Spinal cord (tissue), 10 donors: ENCODE results near the gene CDC42EP5. TPM values are rescaled to one million over a fixed set of nuclear protein-coding genes. Genes with fewer than 3 reads are reported as not detected.

Source experiments
- DNase-seq, 6 donors: peaks; one replicate each; pipeline versions ENCODE4 v3.0.0 to v3.0.0-alpha.2; 2013 to 2015; ENCODE audit warnings: low spot score in 6 of 6, low read depth in 4 of 6
- H3K27ac ChIP-seq: one replicate; pipeline ENCODE4 v1.5.1; 2013; ENCODE audit warnings: low read depth, low read length, control low read depth
- H3K27me3 ChIP-seq: one replicate; pipeline ENCODE4 v1.6.1; 2013; ENCODE audit warnings: low read length; ENCODE audit not compliant: control insufficient read depth, insufficient read depth
- H3K36me3 ChIP-seq: one replicate; pipeline ENCODE4 v1.6.1; 2013; ENCODE audit warnings: low read length; ENCODE audit not compliant: control insufficient read depth, insufficient read depth
- H3K4me1 ChIP-seq: one replicate; pipeline ENCODE4 v1.6.1; 2013; ENCODE audit warnings: low read length; ENCODE audit not compliant: control insufficient read depth, insufficient read depth
- H3K4me3 ChIP-seq: one replicate; pipeline ENCODE4 v1.5.1; 2013; ENCODE audit warnings: low read depth, low read length, control low read depth
- H3K9me3 ChIP-seq: one replicate; pipeline ENCODE4 v1.6.1; 2013; ENCODE audit warnings: low read length; ENCODE audit not compliant: control insufficient read depth, insufficient read depth
- WGBS: methylation state at CpG from one replicate; pipeline ENCODE4 v1.1.5; 2013; ENCODE audit warnings: missing lambda C conversion rate; ENCODE audit not compliant: insufficient coverage; 5-methylcytosine and 5-hydroxymethylcytosine counted together
- polyA plus RNA-seq, 2 donors: library from polyadenylated mRNA; unstranded; fragments of 120-200 nt; gene quantifications; one replicate each; pipeline ENCODE4 v1.2.1, GENCODE V29; 2013; ENCODE audit not compliant: insufficient read length in 2 of 2
- total RNA-seq, 2 donors: library from RNA; depleted of rRNA in 1 of 2; stranded (reverse); fragments of 120-200 nt in 1 of 2; fragments of >200 nt in 1 of 2; gene quantifications; one replicate each; pipeline versions ENCODE4 v1.2.3 to v1.2.4, GENCODE V29; 2013 to 2014
- donor health status: healthy.

CDC42EP5 gene
- total and polyA plus RNA-seq, 4 donors, result 6.5 to 42.5 (median 17.5) TPM

GRCh38 chr19:54420383-54421168 lies 52.5 kb downstream of the CDC42EP5 start:
- Histone ChIP-seq H3K4me3 (peak overlapping the region; percentile 37), H3K27ac (peak overlapping the region; percentile 87), H3K9me3 (no peaks in the 10 kb centered on the region), H3K4me1 (peaks cover 94% of the 10 kb centered on the region), H3K36me3 (peaks cover 82% of the 10 kb centered on the region), H3K27me3 (no peaks in the 10 kb centered on the region)
- 3% methylated on average over 11 of the region's 37 CpGs for WGBS
- peak in 5 of 6 donors; percentile 82 to 96 (median 88) for DNase-seq

GRCh38 chr19:54420068-54420382 lies 53.1 kb downstream of the CDC42EP5 start:
- Histone ChIP-seq H3K27ac (peak overlapping the region; percentile 87), H3K9me3 (no peaks in the 10 kb centered on the region), H3K36me3 (peaks cover 76% of the 10 kb centered on the region), H3K4me1 (peaks cover 93% of the 10 kb centered on the region), H3K4me3 (peak overlapping the region; percentile 16), H3K27me3 (no peaks in the 10 kb centered on the region)
- DNase-seq, result no peak
- WGBS, result 8% methylated on average over 8 of the region's 10 CpGs

GRCh38 chr19:54418930-54419800 lies 53.9 kb downstream of the CDC42EP5 start:
- no peaks in the 10 kb centered on the region for H3K27me3 ChIP-seq
- WGBS, result 55% methylated on average over 17 of the region's 26 CpGs
- peak overlapping the region; percentile 32 for H3K4me3 ChIP-seq
- peaks cover 86% of the 10 kb centered on the region for H3K4me1 ChIP-seq
- peak overlapping the region; percentile 87 for H3K27ac ChIP-seq
- H3K9me3 ChIP-seq, result no peaks in the 10 kb centered on the region
- peaks cover 68% of the 10 kb centered on the region for H3K36me3 ChIP-seq
- peak in 1 of 6 donors; percentile 18 for DNase-seq

GRCh38 chr19:54418030-54418929 lies 54.8 kb downstream of the CDC42EP5 start:
- Histone ChIP-seq H3K4me1 (peaks cover 79% of the 10 kb centered on the region), H3K27me3 (no peaks in the 10 kb centered on the region), H3K4me3 (peak overlapping the region; percentile 32), H3K27ac (peak overlapping the region; percentile 87), H3K36me3 (peaks cover 59% of the 10 kb centered on the region), H3K9me3 (no peaks in the 10 kb centered on the region)
- WGBS, result 6% methylated on average over 16 of the region's 25 CpGs
- DNase-seq, result peak in 2 of 6 donors; percentile 77 to 78

GRCh38 chr19:54416695-54417491 lies 56.2 kb downstream of the CDC42EP5 start:
- Histone ChIP-seq H3K9me3 (no peaks in the 10 kb centered on the region), H3K4me3 (peak overlapping the region; percentile 83), H3K27ac (peak overlapping the region; percentile 87), H3K4me1 (peaks cover 66% of the 10 kb centered on the region), H3K27me3 (no peaks in the 10 kb centered on the region), H3K36me3 (peaks cover 47% of the 10 kb centered on the region)
- peak in 2 of 6 donors; percentile 18 to 42 for DNase-seq
- 9% methylated on average over 43 of the region's 44 CpGs for WGBS

GRCh38 chr19:54415901-54416673 lies 57.0 kb downstream of the CDC42EP5 start:
- Histone ChIP-seq H3K27me3 (no peaks in the 10 kb centered on the region), H3K27ac (peak overlapping the region; percentile 87)

GRCh38 chr19:54415208-54415900 lies 57.7 kb downstream of the CDC42EP5 start, which contains the start of gene TTYH1:
Gene TTYH1 (plus strand): TSS chr19:54415464. CDS start chr19:54415553, 89 bp downstream.
- Histone ChIP-seq H3K9me3 (no peaks in the 10 kb centered on the region), H3K4me3 (peak within 1 kb of the TSS; percentile 83), H3K27me3 (no peaks in the 10 kb centered on the region), H3K27ac (peak within 1 kb of the TSS; percentile 87), H3K4me1 (peaks cover 50% of the 10 kb centered on the region), H3K36me3 (peaks cover 38% of the 10 kb centered on the region)
- WGBS, result under 1% methylated on average over 49 of the region's 68 CpGs
- peak in 2 of 6 donors; percentile 76 to 78 for DNase-seq

More at GRCh38 chr19:54415901-54416673, 57.0 kb downstream of the CDC42EP5 start:
- peak in 1 of 6 donors; percentile 46 for DNase-seq
- H3K4me3 ChIP-seq, result peak overlapping the region; percentile 83
- H3K4me1 ChIP-seq, result peaks cover 58% of the 10 kb centered on the region
- H3K9me3 ChIP-seq, result no peaks in the 10 kb centered on the region
- WGBS, result 0% methylated on average over 25 of the region's 28 CpGs
- H3K36me3 ChIP-seq, result peaks cover 39% of the 10 kb centered on the region
